Activated T-cell treated with anti-CD3 and anti-CD28 coated beads, Interleukin-2, amount 50 U/mL, for 48 hours (primary cell): ENCODE results near the gene PPDPF.

Experiments
- DNase-seq, 2 experiments: peaks; one replicate each; pipeline ENCODE4 v3.0.0-alpha.2; 2020

Gene PPDPF

GRCh38 chr20:63553251-63553932, 32.8 kb downstream of the PPDPF start:
- DNase-seq, result peak; percentile 92 to 94

- DNase-seq, result no peak
These were observed 33.3 kb downstream of the PPDPF start, which contains the start of gene FNDC11 for GRCh38 chr20:63553933-63554290. Gene FNDC11 (plus strand): TSS chr20:63554159. CDS start chr20:63555664, 1,505 bp downstream.

GRCh38 chr20:63554361-63555278, 34.1 kb downstream of the PPDPF start:
- DNase-seq, result peak; percentile 34 to 40

GRCh38 chr20:63555661-63556381, 35.3 kb downstream of the PPDPF start:
- DNase-seq, result no peak

- DNase-seq, result no peak
These were observed 36.4 kb downstream of the PPDPF start for GRCh38 chr20:63556873-63557478.

GRCh38 chr20:63557481-63557891, 36.9 kb downstream of the PPDPF start:
- DNase-seq, result no peak

GRCh38 chr20:63558804-63559484, 38.4 kb downstream of the PPDPF start:
- DNase-seq, result no peak

- DNase-seq, result peak; percentile 73 to 76
These were observed 39.1 kb downstream of the PPDPF start for GRCh38 chr20:63559485-63560332.

GRCh38 chr20:63560333-63560805, 39.8 kb downstream of the PPDPF start:
- peak in 1 of 2 experiments; percentile 47 for DNase-seq

GRCh38 chr20:63560856-63561609, 40.5 kb downstream of the PPDPF start:
- no peak for DNase-seq

- no peak for DNase-seq
These were observed 41.2 kb downstream of the PPDPF start for GRCh38 chr20:63561624-63562396.

GRCh38 chr20:63562461-63563224, 42.1 kb downstream of the PPDPF start:
- DNase-seq, result no peak

- no peak for DNase-seq
These were observed 42.8 kb downstream of the PPDPF start for GRCh38 chr20:63563225-63563935.

- no peak for DNase-seq
These were observed 43.7 kb downstream of the PPDPF start for GRCh38 chr20:63564036-63564810.

- DNase-seq, result no peak
These were observed 44.6 kb downstream of the PPDPF start for GRCh38 chr20:63565021-63565698.

GRCh38 chr20:63565699-63566335, 45.3 kb downstream of the PPDPF start:
- DNase-seq, result no peak
